22Rv1 (cell line): ENCODE results near the gene MAP3K14.

Experiments
- ZFX ChIP-seq: fragments of 450-650 bp; IDR thresholded peaks from 2 replicates; pipeline ENCODE4 v1.6.1; 2017; ENCODE audit warnings: antibody characterized with exemption, borderline replicate concordance
- TF ChIP-seq, protein P1 (sequence below): fragments of 450-650 bp; IDR thresholded peaks from 2 replicates; pipeline ENCODE4 v1.5.1; 2017; ENCODE audit warnings: mild to moderate bottlenecking

- TF ChIP-seq, protein P1, sequence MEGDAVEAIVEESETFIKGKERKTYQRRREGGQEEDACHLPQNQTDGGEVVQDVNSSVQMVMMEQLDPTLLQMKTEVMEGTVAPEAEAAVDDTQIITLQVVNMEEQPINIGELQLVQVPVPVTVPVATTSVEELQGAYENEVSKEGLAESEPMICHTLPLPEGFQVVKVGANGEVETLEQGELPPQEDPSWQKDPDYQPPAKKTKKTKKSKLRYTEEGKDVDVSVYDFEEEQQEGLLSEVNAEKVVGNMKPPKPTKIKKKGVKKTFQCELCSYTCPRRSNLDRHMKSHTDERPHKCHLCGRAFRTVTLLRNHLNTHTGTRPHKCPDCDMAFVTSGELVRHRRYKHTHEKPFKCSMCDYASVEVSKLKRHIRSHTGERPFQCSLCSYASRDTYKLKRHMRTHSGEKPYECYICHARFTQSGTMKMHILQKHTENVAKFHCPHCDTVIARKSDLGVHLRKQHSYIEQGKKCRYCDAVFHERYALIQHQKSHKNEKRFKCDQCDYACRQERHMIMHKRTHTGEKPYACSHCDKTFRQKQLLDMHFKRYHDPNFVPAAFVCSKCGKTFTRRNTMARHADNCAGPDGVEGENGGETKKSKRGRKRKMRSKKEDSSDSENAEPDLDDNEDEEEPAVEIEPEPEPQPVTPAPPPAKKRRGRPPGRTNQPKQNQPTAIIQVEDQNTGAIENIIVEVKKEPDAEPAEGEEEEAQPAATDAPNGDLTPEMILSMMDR = no peak
- TF ChIP-seq ZFX = no peak
These were observed 30.5 kb downstream of the MAP3K14 start for GRCh38 chr17:45286286-45286685.
